D341Med (cell line): ENCODE measurements around the gene FLCN.
"Not testable (repeated sequence)": the region's sequence is repeated elsewhere in the genome, so short reads cannot be mapped to it uniquely, and the experiment has no call there.

Experiments used
- DNase-seq: peaks from one replicate; pipeline ENCODE4 v3.0.0; 2012; ENCODE audit warnings: low spot score

The FLCN gene

DNA sequence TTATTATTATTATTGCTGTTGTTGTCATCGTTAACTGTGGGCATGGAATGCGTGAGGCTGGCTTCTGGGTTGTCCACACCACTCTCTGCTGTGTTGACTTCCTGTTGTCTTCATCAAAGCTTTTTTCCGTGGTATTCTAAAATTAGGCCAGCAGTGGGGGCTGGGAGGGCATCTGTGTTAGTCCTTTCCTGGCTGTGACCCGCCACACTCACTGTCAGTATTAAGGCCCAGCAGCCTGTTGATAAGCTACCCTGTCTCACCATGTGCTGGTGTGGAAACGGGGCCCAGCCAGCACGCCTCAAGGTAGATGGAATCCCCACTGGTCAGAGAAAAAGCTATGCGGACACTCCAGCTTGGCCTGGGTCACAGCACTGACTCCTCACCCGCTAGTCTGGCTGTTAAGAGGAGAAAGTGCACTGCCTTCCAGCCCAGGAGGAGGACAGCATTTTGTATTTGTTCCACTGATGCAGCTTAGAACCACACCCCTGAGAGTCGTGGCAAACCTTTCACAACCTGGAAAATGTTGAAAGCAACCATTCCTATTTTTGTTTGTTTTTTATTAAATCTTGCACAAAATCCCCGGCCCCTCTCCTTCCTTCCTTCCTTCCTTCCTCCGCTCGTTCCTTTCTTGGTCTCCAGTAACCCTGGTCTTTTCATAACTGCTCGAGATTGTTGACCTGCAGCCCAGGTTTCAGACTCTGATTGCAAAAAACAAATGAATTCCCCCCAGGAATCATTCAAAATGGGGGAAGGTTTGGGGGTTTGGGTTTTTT lies 51.8 kb downstream of the FLCN start:
- DNase-seq = not testable (repeated sequence)

DNA sequence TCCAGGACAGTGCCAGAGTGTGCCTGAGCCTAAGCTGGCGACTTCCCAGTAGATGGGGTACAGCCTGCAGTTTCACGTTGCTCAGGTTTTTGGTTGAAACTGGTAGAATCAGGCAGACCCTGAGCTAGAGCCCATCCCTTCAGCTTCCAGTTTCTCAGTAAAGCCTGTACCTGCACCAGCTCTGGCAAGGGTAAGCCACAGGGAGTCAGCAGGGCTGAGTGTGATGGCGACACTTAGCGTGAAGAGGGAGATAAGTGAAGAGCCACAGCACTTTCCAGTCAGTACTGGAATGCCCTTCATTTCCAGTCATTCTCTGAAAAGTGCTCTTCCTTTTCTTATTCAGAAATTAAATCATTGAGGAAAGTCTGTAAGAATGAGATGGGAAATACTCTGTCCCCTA lies 53.2 kb downstream of the FLCN start:
- DNase-seq = no peak

DNA sequence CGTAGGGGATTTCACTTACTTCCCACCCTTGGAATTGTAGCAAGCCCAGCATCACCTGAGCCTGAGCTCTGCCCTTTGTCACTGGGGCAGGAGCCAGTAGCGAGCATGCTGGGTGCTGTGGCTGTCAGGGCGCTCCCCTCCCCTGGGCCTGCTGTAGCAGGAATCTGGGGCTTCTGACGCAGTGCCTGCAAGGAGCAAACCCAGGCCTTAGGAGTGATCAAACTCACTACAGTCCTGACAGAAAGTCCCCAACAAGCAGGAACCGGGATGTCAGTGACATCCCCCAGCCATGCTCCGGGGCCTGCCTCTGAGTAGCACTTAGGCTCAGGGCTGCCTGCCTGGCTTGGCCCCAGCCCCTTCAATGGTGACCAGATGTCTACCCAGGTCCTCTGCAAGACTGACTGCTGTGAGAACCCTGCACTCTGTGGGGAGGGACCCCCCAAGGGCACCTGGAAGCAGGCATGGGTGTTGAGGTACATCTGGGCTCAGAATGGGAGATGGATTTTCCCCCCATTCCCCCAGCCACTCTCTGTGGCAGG lies 54.3 kb downstream of the FLCN start:
- no peak for DNase-seq

DNA sequence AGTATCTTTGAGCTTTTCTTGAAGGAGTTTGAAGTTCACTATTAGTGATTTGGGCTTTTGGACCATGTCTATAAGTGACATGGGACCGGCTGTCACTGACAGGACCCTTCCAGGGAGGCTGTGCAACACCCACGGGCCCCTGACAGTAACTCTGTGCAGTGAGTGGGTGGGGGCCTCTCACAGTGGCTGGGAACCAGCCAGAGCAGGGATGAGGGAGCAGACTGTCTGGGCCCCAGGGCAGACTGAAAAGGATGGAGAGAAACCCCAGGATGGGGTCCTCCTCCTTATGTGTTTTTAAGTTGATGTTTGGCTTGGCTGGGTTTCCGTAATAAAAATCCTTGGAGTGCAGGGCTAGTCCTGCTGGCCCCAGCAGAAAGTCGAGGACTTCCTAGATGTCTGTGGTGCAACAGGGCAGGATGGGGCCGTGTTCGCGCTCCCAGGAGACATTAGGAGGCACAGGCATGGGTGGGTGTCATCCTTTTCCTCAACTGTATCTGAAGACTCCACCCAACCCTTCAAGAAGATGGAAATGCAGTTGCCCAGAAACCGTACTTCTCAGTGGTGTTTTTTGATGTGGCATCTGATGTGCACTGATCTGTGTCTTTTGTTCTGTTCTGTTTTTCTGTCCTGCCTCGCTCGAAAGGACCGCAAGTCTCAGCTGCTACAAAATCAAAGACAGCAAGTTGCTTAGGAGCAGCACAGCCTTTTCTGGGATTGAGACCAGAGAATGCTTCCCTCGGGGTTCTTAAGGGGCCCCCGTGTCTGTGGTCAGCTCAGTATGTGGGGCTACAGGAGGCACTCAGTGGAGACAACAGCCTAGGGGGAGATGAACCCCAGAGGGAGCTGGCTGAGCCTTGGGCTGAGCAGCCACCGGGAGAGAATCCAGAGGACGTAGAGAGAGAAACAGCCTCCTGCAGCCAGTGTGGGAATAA lies 55.0 kb downstream of the FLCN start:
- DNase-seq = no peak

DNA sequence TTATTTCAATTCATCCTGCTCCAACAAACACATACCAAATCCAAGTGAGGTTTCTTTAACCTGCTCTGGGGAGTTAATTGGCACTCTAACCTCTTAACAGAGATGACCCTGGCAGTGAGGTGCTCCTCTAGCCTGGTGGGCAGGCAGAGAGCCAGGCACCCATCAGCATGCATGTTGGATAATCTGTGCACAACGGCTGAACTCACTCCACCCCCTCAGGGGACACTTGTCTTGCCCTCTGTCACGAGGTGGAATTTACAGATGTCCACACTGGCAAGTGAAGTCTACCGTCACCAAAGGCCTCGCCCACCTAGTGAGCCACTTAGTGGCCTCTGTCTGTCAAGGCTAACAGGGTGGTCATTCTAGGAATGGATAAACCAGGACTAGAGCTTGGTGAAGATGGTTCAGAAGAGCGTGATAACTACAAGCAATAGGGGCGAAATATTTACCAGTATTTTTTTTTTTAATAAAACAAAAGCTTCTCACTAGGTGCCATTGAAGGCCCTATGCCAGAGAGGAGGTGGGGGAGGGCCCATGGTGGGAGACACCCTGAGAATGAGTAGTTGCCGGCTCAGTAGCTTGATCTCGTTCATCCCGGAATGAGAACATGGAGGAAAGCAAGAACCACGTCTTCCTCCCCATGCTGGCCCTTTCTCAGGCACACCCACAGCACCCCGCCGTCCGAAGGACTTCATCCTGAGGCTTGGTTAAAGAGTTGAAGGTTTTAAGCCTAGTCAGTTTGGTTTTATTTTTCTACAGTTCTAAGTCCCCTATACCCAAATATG lies 56.0 kb downstream of the FLCN start:
- no peak for DNase-seq

DNA sequence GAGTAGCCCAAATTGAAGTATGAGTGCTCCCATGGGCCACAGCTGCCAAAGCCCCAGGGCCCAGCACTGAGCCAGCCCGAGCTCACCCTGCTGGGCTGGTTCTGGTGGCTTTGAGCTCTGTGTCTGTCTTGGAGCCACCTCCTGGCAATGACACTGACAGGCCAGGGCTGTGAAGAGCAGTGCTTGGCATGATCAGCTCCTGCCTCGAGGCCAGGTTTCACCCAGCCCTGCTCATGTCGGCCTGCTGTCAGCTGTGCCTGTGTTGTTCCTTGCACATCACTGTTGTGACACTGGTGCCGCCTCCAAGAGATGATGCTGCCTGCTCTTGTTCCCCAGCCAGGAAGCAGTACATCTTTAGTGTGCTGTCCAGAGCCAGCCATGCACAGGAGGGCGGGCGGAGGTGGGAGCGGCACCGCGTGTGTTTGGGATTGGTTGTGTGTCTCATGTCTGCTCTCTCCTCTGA lies 56.8 kb downstream of the FLCN start:
- DNase-seq = no peak

DNA sequence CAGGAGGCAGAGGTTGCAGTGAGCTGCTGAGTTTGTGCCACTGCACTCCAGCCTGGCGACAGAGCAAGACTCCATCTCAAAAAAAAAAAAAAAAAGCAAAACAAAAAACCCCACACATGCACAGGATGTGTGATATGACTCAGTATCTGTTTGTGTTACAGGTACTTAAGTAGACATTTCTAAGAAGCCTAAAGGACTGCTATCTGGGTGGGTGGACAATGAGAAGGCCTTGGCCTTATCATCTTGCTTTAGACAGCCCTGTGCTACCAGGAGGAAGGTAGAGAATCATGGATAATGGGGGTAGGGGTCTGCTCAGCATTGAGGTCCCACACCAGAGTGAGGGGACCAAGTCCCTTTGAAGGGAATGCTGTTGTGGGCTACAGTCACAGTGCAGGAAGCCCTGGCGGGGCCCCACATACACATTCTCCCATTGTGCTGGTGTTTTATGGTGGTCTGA lies 57.6 kb downstream of the FLCN start:
- no peak for DNase-seq

DNA sequence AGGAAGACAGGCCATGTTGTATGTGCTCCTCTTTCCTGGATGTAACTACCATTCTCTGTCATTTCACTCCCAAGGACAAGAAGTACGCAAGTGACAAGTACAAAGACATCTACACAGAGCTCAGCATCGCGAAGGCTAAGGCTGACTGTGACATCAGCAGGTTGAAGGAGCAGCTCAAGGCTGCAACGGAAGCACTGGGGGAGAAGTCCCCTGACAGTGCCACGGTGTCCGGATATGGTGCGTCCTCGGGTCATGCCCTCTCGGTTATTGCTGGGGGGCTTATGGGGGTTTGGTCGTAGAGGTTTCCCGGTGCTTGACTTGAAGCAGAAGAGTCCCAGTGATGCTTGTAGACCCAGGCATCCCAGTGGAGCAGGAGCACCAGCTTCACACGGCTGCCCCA lies 59.8 kb downstream of the FLCN start:
- DNase-seq = no peak

DNA sequence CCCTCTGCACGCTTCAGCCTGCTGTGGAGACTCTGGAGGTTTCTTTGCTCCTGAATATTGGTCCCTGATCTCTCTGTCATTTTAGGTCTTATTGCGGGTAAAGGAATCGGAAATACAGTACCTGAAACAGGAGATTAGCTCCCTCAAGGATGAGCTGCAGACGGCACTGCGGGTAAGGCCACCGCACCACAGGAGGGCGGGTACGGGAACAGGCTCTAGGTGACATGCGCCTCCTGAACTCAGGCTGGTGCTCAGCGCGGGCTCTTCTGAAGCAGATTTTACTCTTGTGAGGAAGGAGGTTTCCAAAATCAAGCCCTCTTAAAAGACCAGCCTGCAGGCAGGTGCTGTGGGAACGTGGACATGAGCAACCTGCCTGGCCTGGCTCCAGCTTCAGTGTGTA lies 60.6 kb downstream of the FLCN start:
- DNase-seq = no peak

DNA sequence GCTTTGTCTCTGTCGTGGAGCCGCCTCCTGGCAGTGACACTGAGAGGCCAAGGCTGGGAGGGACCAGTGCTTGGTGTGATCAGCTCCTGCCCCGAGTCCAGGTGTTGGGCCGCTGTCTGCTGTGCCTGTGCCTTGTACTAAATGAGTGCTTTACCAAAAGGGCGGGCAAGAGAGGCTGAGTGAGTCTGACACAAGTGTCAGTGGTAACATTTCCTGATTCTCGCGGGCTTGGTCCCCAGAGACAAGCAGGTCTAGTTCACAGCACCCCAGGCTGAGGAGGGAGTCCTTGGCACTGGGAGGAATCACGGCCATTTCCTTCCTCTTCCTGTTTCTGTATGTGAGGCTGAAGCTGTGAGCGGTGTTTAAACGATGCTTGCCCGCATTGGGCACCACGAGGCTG lies 61.1 kb downstream of the FLCN start:
- no peak for DNase-seq

DNA sequence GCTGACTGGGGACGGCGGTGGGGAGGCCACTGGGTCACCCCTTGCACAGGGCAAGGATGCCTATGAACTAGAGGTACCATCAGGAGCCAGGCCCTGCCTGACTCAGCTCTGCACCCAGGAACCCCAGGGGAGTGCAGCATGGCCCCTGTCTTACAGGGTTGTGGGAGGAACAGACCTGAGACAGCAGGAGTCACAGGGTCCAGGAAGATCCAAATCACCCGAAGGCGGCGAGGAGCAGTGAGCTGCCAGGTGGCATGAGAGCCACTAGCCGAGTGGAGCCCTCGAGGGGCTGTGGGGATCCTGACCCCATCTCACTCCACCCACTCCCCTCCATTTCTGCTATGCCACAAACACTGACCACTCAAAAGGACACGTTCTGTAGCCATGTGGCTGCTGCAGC lies 61.6 kb downstream of the FLCN start:
- no peak for DNase-seq

DNA sequence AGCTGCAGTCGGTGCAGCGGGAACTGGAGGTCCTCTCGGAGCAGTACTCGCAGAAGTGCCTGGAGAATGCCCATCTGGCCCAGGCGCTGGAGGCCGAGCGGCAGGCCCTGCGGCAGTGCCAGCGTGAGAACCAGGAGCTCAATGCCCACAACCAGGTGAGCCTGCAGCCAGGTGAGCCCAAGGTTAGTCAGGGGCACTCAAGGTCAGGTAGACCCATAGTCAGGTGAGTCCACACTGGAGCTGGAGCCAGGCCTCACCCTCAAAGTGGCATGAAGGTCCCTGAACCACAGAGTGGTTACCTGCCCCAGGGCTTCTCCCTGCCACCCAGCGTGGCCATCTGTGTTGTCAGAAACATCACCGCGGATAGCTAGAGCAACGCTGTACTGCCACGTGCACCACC lies 63.0 kb downstream of the FLCN start:
- no peak for DNase-seq

DNA sequence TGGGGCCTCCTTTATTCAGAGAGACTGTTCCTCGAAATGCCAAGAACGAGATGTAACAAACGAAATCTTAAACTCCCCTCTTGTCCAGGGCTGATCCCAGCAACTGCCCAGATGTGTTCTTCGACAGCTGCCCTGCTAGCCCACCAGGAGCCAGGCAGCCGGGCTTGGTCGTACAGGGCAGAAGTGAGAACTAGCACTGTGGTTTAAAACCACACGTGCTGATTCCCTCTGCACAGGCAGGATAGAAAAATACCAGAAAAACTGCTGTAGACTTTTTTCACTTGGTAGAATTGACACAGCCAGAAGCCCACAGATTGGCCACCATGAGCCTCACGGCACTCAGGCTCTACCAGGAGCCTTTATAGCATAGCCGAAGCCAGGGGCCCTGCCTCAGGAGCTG lies 64.0 kb downstream of the FLCN start:
- DNase-seq = no peak

DNA sequence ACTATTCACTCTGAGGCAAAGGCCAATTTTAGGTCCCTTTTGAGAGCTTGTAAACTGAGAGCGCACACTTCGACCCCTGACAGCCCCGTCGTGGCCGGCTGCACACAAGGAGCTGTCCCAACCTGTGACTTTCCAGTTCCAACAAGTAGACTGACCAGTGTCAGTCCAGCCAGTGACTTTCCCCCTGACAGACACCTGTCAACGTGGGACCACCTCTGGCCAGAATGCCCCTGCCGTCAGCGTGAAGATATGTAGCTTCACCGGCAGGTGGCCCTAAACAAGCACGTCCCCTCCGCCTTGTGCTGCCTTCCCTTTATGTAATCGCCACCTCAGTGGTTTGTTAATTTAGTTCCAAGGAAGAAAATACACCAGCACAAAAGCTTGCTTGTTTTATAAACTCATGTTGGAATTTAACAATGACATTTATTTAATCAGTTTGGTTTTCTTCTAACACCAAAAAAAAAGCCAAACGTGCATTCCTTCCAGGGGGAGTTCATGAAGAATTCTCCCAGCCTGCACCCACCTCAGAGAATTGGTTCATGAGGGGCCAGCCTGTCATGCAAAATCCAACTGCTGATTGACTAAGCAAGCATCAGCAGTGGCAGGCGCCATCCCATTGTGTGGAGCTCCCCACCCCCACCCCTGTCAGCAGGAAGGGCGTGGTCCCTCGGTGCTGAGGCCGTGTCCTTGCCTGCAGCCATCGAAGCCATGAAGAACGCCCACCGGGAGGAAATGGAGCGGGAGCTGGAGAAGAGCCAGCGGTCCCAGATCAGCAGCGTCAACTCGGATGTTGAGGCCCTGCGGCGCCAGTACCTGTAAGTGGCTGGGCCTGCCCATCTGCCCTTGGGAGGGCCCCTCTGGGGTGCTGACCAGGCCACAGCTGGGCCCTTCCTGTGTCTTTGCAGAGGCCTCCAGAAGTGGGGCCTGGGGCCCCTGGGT lies 64.7 kb downstream of the FLCN start:
- DNase-seq = no peak

DNA sequence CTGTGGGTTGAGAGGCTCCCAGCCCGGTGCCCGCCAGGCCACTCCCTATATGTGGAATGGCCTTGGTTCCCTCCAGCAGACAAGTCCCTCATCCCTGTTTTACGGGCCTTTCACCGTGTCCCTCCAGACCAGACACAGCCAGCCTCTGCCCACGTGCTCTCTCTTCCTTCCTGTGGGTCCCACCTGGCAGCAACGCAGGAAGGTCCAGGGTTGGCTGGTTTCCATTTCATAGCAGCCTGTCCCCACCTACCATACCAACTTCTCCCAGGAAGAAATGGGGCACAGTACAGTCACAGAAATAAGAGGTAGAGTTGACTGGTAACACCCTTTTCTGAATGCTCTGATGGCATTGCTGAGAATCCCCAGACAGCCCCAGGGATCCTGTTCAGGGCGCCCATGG lies 65.8 kb downstream of the FLCN start:
- DNase-seq = no peak

DNA sequence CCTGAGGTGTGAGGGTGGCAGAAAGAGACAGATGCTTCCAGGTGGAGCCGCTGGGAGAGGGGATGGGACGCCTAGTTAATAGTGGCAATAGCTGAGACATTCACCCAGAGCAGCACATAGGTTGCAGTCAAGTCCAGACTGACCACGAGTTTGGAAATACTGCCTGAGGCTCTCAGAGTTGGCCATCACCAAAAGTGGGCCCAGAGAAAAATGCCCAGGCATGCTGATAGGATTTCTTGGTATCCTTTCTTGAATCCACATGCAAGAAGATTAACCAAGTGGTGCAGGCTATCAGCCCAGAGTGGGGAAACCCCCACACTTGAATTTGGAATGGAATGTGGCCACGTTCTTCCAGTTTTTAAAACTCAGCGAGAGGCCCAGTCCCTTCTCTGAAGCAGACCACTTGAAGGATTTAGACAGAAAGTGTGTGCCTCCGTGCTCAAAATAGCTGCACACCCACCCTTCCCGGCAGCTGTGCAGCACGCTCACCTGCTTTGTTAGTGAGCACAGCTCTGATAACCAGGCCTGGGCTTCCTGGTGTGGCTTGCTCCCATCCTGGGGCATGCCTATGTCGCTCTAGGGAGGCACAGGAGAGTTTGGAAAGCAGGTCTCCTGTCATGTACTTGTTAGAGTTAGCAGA lies 66.5 kb downstream of the FLCN start:
- no peak for DNase-seq

DNA sequence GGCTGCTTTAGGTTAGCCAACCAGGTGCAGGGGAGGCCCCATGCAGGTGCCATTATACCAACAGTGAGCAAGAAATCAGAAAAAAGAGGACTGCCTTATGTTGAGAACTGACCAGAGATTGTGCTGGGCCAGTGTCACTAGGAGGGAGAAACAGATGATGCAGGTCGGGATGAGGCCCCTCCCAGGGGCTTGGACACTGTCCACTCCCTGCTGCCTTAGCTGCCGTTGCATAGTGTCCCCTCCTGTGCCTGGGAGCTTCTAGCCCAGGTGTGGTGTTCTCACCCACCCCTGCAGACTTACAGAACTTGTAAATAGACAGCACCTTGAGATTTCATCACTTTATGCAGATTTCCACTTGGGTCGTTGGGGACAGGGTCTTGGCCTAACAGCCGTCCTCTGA lies 67.6 kb downstream of the FLCN start:
- no peak for DNase-seq

DNA sequence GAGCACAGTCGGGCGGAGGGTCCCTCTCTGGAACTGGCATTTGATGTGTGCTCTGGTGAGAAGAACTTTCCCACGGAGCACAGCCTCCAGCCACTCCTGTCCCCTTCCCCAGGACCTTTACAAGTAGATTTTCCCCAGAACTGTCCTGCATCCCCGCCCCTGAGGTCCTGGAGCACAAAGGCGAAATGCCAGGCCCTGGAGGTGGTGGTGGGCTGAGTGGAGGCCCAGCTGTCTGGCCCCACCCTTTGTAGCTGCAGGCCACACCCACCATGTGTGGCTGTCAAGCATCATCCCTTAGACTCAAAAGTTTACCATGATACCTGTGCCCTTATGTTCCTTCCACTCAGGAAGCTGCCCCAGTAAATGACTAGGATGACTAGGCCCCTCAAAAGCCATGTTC lies 68.6 kb downstream of the FLCN start:
- DNase-seq = no peak

DNA sequence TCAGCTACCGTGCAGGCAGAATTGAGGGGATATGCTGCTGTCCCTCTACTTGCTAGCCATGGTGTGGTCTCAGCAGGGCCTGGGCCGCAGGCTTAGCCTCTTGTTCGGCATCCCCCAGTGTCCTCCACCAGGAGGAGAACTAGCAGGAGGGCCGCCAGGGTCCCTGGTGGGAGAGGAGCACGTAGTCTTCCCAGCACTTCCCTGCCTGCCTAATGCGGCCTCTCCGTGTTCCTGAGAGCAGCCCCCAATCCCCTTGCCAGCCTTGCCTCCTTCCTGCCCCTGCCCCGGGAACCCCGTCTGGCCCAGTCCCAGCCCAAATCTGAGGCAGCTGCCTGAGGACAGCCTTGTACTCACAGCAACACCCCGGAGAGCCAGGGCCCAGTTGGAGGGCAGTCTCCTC lies 69.0 kb downstream of the FLCN start:
- DNase-seq = no peak

DNA sequence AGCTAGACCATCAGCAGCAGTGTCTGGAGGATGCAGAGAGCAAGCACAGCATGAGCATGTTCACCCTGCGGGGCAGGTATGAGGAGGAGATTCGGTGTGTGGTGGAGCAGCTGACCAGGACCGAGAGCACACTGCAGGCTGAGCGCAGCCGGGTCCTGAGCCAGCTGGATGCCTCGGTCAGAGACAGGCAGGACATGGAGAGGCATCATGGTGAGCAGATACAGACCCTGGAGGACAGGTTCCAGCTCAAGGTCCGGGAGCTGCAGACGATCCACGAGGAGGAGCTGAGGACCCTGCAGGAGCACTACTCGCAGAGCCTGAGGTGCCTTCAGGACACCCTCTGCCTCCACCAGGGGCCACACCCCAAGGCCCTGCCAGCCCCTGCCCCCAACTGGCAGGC lies 69.6 kb downstream of the FLCN start:
- DNase-seq = no peak

DNA sequence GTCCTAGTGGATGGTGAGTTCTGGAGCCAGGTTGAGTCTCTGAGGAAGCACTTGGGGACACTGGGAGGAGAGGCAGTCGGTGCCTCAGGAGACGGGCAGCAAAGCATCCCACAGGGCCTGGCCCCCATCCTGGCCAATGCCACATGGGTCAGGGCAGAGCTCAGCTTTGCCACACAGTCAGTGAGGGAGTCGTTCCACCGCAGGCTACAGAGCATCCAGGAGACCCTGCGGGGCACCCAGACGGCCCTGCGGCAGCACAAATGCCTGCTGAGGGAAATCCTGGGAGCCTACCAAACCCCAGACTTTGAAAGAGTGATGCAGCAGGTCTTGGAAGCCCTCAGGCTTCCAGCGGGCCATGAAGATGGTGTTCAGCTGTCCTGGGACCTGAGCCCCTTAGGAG lies 70.5 kb downstream of the FLCN start:
- no peak for DNase-seq
